ENCODE results near the gene CDH5. TPM values are rescaled to one million over a fixed set of nuclear protein-coding genes. Genes with fewer than 3 reads are reported as not detected.

Gene CDH5
- total and polyA plus RNA-seq, 2 of the 13 experiments (the other 11 are each of a cell fraction or from before 2014, with no cell fraction given), result 0.71 to 1.1 TPM

DNA sequence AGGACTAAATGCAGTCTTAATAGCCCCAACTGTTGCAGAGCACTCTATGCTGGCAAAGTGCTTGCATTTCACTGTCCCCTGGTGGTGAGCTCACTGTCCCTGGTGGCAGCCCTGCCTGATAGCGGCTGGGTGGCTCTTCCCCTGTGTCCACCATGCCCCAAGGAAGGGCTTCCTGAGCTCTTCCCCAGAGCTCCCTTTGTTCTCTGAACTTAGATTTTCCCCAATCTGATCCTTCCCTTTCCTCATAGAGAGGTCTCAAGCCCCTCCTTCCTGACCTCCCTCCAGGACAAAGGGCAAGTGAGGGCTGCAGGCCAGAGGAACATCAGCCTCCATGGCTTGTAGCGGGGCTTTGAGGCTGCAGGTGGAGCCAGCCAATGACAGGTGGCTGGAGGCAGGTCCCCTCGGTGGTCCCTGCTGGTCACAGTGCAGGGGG, 77.6 kb downstream of the CDH5 start (continued):
- TF ChIP-seq ZNF543 (CRISPR knock-in tag; IDR thresholded peaks at IDR 0.05), result peak; percentile 70; the same call in 1 of the 2 replicates
- no peak for TF ChIP-seq ZSCAN31 (CRISPR knock-in tag; IDR thresholded peaks at IDR 0.05; ENCODE audit: low read depth)
- TF ChIP-seq ZFP41 (CRISPR knock-in tag; IDR thresholded peaks at IDR 0.05; ENCODE audit: borderline replicate concordance), result 0 out of 2 replicates have a peak, but pooled peaks have one; percentile 56
- peak; percentile 82 for TF ChIP-seq STAG1 (CRISPR knock-in tag; IDR thresholded peaks at IDR 0.05)
- peak; percentile 50; the same call in 1 of the 2 replicates for TF ChIP-seq CAMTA2 (CRISPR knock-in tag; IDR thresholded peaks at IDR 0.05; ENCODE audit: borderline replicate concordance)
- TF ChIP-seq, protein P1, sequence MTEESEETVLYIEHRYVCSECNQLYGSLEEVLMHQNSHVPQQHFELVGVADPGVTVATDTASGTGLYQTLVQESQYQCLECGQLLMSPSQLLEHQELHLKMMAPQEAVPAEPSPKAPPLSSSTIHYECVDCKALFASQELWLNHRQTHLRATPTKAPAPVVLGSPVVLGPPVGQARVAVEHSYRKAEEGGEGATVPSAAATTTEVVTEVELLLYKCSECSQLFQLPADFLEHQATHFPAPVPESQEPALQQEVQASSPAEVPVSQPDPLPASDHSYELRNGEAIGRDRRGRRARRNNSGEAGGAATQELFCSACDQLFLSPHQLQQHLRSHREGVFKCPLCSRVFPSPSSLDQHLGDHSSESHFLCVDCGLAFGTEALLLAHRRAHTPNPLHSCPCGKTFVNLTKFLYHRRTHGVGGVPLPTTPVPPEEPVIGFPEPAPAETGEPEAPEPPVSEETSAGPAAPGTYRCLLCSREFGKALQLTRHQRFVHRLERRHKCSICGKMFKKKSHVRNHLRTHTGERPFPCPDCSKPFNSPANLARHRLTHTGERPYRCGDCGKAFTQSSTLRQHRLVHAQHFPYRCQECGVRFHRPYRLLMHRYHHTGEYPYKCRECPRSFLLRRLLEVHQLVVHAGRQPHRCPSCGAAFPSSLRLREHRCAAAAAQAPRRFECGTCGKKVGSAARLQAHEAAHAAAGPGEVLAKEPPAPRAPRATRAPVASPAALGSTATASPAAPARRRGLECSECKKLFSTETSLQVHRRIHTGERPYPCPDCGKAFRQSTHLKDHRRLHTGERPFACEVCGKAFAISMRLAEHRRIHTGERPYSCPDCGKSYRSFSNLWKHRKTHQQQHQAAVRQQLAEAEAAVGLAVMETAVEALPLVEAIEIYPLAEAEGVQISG (CRISPR knock-in tag; IDR thresholded peaks at IDR 0.05), result peak; percentile 55; the same call in 1 of the 2 replicates
- TF ChIP-seq, protein P2, sequence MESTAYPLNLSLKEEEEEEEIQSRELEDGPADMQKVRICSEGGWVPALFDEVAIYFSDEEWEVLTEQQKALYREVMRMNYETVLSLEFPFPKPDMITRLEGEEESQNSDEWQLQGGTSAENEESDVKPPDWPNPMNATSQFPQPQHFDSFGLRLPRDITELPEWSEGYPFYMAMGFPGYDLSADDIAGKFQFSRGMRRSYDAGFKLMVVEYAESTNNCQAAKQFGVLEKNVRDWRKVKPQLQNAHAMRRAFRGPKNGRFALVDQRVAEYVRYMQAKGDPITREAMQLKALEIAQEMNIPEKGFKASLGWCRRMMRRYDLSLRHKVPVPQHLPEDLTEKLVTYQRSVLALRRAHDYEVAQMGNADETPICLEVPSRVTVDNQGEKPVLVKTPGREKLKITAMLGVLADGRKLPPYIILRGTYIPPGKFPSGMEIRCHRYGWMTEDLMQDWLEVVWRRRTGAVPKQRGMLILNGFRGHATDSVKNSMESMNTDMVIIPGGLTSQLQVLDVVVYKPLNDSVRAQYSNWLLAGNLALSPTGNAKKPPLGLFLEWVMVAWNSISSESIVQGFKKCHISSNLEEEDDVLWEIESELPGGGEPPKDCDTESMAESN (CRISPR knock-in tag; conservative IDR thresholded peaks at IDR 0.05), result 0 out of 2 replicates have a peak, but pooled peaks have one; percentile 52
- TF ChIP-seq GTF2F1 (IDR thresholded peaks at IDR 0.05; ENCODE audit: low read length), result no peak
- TF ChIP-seq ZNF7 (CRISPR knock-in tag; IDR thresholded peaks at IDR 0.05), result no peak
- TF ChIP-seq FOSL2 (CRISPR knock-in tag; IDR thresholded peaks at IDR 0.05), result peak; percentile 38; the same call in 1 of the 2 replicates
- TF ChIP-seq GATAD2A (CRISPR knock-in tag; IDR thresholded peaks at IDR 0.05), result 0 out of 2 replicates have a peak, but pooled peaks have one; percentile 23
- TF ChIP-seq SOX5 (CRISPR knock-in tag; IDR thresholded peaks at IDR 0.05; ENCODE audit: borderline replicate concordance), result peak; percentile 22; the same call in 1 of the 2 replicates
- TF ChIP-seq ZNF329 (CRISPR knock-in tag; IDR thresholded peaks at IDR 0.05; ENCODE audit: low read depth), result peak; percentile 97
- TF ChIP-seq ZNF710 (CRISPR knock-in tag; IDR thresholded peaks at IDR 0.05; ENCODE audit: borderline replicate concordance), result 0 out of 2 replicates have a peak, but pooled peaks have one; percentile 55
- no peak for TF ChIP-seq SOX6 (IDR thresholded peaks at IDR 0.05)
- peak; percentile 37; the same call in 1 of the 2 replicates for TF ChIP-seq SOX6 (CRISPR knock-in tag; IDR thresholded peaks at IDR 0.05)
- TF ChIP-seq HOXA3 (CRISPR knock-in tag; IDR thresholded peaks at IDR 0.05), result peak; percentile 34; the same call in 1 of the 2 replicates
- peak; percentile 36; the same call in 1 of the 2 replicates for TF ChIP-seq ZNF691 (CRISPR knock-in tag; IDR thresholded peaks at IDR 0.05; ENCODE audit: borderline replicate concordance, low read depth)
- peak; percentile 55; the same call in 1 of the 2 replicates for TF ChIP-seq MED1 (CRISPR knock-in tag; IDR thresholded peaks at IDR 0.05)
- 0 out of 2 replicates have a peak, but pooled peaks have one; percentile 26 for TF ChIP-seq ZNF160 (CRISPR knock-in tag; IDR thresholded peaks at IDR 0.05)
- TF ChIP-seq RBAK (CRISPR knock-in tag; IDR thresholded peaks at IDR 0.05), result 0 out of 2 replicates have a peak, but pooled peaks have one; percentile 9

All from HepG2 (cell line).